COLO668 (cell line): ENCODE measurements around the gene MIA.
"Not testable (repeated sequence)": the region's sequence is repeated elsewhere in the genome, so short reads cannot be mapped to it uniquely, and the experiment has no call there.

ENCODE experiments used
- DNase-seq: peaks from one replicate; lab custom pipeline; 2025; ENCODE audit not compliant: unreplicated experiment; lab: John Stamatoyannopoulos, UW

MIA gene

DNA sequence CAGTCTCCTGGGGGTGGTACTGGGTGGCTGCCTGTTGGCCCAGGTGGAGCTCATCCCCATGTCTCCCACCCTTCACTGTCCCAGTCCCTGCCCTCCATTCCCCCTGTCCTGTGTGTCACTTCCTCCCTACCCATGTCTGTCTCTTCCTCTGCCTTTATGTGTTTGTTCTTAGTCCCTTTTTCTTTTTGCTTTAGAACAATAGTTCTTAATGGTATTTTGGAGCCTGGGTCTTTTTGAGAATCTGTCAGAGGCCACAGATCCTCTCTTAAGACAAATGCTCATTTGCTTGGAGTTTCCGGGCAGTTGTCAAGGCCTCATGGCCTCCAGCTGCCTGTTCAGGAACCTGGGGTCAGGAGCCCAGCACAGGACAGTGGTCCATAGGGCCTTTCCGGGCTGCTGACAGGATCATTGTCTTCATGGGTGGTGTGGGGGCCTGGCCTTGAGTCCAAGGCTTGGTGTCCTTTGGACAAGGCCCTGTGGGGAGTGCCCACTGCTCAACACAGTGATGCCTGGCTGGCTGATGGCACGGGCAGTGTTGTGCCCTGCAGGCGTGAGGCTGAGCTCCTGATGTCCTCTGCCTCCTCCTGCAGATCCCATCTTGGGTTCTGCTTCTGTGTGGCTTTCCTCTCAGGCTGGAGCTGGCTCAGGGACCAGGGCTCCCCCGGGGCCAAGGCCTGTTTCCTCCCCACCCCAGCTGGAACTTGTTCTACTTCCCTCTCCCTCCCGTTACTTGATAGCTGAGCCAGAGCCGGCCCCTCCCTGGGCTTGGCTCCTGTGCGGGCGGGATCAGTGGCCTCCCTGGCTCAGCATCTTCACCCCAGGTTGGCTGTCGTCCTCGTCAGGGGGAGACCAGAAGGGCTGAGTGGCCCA, 27.2 kb downstream of the MIA start:
- no peak for DNase-seq

DNA sequence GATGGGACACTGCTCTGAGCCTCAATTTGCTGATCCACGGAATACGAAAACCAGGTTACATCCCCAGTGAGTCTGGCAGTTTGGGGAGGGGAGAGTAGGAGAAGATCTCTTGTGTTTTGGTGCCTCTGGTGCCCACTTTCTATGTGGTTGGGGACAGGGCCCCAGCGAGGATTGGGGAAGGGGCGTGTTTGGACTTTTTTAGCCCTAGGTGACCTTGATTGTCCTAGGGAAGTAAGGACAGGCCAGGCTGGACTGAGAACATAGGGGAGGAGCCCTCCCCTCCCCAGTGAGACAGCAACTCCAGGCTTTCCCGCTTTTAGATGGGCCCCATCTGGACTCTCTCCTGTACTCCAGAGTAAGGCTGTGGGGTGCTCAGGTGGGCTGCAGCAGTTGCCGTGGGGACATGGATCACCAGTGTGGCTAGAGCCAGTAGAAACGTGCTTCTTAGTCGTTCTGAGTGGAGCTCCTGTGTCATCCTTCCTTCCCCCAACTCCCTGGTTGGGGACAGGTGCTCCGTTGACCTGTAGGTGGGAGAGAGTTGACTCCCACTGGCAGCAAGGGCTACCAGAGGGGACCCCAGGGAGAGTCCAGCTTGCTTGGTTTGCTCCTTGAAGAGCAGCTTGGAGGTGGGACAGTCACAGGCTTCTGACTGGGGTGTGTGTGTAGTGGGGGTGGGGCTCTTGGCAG, 28.0 kb downstream of the MIA start:
- DNase-seq: no peak

DNA sequence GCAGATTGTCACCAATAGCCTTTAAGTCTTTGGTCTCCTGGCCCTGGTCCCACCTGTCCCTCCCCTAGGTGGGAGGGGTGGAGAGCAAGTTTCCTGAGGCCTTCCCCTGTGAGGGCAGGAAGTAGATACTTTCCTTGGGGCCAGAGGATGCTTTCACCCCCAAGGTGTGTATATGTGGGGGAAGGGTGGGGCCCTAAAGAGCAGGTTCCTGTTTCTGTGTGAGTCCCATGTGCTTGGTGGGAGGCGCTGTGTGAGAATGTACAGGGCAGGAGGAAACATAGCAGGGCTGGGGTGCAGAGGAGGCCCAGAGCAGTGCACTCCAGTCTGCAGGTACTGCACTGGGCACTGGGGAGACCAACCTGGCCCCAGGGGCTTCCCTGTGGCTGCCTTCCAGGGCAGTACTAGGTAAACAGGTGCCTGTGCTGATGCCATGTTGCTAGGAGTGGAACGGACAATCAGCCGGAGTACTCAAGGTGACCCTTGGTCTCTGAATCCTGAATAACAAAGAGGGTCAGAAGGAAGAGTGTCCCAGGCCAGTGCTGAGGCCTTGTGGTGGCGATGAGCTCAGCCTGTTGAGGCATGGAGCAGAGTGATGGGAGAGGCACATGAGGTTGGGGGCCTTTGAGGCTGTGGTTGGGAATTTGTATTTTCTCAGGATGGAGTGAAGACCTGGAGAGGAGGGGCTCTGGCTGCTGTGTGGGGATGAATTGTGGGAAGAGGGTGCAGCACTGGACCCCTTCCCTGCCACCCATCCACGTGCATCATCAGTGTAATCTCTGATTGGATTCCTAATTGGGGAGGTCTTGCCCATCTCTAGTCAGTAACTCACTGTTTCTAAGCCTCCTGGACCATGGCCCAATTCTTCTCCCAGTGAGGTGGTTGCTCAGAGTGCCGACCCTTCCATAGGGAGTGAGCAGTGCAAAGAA, 28.8 kb downstream of the MIA start:
- DNase-seq: no peak

DNA sequence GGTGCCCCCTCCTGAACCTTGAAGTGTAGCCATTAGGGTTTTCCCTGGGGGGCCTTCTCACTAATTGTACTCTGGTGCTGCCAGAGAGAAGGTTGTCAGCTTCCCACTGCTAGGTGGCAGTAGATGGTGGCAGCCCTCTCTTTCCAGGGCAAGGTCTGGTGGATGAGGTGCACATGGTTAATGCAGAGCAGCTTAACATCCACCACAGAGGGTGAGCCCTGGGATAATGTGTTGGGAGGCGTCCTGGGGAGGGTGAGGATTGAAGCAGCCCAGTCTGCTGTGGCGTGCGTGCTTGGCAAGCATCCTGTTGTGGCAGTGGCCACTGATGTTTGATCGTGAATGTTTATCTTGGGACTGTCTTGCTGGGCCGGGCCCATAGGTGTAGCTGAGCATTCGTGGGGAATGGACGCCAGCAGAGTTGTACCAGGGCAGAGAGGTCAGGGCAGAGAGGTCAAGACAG, 29.5 kb downstream of the MIA start:
- no peak for DNase-seq

DNA sequence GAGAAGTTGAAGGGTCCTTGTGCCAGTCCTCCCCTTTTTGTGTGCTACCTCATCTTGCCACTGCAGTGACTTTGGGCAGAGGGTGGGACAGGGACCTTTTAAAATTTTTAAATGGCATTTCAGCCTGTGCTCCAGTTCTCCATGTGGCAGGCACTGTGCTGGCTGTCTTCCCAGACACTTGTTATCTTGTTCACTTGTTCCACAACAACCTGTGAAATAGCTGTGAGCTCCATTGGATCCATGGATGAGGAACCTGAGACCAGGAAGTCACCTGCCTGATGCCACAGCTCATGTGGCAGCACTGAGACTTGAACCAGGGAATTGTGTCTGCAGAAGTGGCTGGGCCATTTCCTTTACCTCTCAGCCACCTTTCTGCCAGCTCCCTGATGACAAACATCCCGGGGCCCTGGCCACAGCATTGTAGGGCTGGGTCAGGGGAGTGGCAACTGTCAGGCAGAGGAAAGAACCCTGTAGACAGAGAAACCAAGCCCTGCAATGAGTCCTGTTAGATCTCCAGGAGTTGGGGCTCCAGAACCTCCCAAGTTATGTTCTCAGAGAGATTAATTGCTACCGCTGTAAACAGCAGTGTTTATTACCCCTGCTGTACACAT, 30.0 kb downstream of the MIA start:
- DNase-seq: no peak

DNA sequence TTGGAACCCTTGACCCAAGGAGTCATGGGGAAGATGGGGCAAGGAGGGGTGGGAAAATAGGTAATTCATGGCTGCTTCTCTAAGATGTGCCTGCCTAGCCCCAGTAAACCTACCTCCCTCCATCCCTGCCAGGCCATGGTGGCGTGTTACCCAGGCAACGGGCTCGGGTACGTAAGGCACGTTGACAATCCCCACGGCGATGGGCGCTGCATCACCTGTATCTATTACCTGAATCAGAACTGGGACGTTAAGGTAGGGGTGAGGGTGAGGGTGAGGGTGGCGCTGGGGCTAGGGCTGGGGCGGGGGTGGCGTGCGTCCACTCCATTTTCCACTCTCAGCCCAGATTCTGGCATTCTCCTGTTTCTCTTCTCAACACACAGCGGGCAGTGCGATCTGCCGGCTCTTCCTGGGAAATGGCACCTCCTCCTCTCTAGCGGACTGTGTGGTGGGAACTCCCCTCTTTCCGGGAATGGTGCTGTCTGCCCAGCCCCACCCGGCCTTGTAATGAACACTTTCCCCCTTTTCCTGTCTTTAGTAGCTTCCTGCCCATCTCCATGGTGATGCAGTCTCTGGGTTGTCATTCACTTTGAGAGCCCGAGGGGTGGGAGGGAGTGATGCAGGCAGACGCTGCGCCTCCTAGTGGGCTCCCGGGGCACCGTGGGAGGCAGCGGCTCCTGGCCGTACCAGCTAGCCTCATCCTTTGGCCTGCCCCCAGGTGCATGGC, 31.3 kb downstream of the MIA start:
- peak; percentile 27 for DNase-seq

DNA sequence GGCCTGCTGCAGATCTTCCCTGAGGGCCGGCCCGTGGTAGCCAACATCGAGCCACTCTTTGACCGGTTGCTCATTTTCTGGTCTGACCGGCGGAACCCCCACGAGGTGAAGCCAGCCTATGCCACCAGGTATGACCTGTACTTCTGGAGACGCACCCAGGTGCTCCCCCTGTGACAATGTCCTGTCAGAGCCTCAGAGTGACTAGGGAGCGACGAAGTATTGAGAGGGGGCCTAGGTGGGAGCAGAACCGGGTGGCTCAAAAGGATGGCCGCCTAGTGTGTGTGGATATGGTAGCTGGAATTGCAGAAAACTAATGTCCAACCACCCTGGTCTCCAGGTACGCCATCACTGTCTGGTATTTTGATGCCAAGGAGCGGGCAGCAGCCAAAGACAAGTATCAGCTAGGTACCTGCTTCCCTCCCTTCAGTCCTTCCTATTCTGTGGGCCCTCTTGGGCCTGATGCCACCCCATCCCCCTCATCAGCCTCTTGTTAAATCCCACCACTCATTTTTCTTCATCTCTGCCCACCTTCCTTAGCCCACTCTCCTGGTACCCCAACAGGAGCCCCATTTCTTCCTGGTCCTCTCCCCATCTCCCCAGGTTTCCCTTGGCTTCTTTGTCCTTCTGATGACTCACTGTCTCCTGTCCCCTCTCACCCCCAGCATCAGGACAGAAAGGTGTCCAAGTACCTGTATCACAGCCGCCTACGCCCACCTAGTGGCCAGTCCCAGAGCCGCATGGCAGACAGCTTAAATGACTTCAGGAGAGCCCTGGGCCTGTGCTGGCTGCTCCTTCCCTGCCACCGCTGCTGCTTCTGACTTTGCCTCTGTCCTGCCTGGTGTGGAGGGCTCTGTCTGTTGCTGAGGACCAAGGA, 32.1 kb downstream of the MIA start:
- peak; percentile 25 for DNase-seq

DNA sequence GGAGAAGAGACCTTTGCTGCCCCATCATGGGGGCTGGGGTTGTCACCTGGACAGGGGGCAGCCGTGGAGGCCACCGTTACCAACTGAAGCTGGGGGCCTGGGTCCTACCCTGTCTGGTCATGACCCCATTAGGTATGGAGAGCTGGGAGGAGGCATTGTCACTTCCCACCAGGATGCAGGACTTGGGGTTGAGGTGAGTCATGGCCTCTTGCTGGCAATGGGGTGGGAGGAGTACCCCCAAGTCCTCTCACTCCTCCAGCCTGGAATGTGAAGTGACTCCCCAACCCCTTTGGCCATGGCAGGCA, 32.7 kb downstream of the MIA start:
- no peak for DNase-seq

DNA sequence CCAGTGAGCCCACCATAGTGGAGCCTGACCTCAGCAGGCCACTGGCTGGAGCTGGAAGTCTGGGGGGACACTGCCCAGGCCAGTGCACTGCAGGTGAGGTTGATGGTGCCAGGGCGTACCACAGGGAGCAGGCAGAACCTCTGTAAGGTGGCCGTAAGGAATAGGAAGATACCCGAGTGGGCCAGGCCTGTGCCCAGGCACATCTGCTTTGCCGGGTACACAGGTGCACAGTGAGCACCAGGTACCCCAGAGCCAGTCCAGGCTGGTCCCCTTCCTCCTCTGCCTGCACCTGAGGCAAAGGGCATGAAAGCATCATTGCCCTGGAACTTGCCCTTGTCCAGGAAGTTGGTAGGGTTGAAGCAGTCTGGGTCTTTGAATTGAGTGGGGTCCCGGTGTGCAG, 33.2 kb downstream of the MIA start:
- DNase-seq: no peak

DNA sequence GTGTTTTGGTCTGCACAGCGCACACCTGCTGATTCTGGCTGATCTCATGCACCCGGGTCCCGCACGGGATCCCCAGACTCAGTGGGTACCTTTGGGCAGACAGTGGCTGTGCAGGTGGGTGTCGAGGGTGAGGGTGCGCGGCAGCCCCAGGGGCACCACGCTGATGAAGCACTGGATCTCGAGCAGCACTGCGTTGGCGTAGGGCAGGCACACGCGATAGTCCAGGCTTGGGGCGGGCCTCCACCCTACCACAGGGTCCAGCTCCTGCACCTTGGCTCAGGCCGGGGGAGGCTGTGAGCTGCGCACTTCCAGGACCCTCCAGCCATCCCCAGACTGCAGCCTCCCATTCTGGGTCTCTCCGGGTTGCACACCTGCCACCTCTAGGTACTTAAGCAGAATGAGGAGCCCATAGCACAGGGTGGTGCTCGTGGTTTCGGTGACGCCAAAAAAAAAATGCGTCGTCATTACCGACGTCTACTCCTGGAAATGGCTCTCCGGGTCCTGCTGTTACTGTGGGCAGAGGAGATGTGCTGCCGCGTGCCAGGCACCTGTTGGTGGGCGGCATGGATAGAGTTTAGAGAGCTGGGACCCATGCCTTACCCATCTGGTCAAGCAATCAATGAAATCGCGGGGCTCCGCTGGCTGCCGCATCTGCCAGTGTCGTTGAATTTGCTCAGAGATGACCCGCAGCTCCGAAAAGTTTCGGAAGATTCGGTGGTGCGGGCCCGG, 34.2 kb downstream of the MIA start:
- DNase-seq: no peak

DNA sequence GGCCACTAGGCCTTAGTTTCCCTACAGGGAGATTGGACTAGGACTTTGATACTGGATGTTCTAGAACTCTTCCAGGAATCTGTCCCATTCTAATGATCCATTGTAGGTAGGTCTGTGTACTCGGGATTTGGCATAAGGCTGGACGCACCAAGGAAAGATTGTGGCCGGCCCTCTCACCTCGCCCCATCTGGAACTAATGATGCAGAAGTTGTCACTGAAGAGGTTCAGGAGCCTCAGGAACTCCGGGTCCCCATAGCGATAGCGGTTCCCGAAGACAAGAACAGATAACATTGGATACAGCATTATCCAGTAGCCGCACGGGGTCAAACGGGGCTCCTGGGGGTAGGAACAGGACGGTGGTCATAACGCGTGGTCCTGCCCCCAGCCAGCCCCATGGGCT, 34.8 kb downstream of the MIA start:
- no peak for DNase-seq

DNA sequence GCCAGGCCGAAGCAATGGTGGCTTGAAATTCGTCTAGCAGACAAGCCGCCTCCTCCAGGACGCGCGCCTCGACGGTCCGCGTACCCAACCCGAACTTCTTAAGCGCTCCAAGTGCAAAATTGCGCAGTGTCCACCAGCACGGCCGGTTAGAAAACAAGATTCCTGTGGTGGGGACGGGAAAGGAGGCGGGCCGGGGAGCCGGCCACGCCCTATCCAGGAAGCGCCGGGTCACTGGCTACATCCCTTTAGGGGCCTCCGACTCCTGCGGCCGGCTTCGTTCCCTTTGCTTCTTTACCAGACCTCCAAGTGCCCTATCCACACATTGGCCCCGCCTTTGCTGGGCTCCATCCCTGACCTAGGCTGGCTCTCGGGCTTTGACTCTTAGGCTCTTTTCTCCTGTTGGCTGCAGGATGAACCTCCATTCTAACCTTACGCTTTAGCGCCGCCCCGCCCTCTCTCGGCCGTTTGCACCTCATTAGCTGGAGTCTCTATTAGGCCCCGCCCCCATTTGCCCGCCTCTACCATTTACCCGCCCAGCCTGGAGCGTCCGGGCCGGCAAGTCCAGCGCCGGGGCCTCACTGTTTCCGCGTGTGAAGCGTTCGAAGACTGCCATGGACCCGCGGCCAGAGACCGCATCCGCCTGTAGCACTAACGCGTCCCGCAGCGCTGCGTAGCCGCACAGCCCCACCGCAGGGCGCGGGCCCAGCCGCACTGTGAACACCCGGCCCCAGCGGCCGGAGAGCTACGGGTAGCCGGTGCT, 35.5 kb downstream of the MIA start:
- peak; percentile 55 for DNase-seq

DNA sequence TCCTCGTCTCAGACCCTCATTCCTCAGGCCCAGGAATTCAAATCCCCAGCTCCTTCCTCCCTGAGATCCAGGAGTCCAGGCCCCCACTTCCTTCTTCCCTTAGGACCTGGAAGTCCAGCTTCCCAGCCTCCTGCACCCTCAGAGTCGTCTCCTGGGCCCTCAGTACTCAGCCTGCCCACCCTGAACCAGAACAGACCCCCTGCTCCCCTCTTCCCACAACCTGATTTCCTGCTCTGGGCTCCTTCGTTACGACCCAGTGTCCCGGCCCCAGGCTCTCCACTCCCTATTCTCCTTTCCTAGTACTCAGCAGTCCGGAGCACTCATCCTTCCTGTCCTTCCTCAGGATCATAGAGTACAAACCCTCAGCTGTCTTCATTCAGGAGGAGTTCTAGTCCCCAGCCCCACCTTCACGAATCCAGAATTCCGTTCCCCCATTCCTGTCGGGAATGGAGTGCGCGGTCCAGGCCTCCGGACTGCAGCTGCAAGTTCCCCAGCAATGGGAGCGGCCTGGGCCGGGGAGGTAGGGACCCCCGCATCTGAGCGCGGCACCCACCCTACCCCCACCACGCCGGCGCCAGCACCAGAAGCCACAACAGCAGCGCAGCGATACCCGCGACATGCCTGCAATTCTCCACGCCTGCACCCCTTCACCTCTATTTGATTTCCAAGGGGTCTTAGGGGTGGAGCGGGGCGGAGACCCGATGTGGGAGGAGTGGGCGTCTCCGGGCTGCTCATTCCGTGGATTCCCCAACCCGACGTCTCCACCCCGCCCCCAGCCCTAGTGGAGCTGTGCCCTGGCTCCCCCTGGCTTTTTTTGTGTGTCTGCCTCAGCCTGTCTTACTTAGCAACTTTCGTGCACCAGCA, 36.4 kb downstream of the MIA start:
- DNase-seq: no peak

DNA sequence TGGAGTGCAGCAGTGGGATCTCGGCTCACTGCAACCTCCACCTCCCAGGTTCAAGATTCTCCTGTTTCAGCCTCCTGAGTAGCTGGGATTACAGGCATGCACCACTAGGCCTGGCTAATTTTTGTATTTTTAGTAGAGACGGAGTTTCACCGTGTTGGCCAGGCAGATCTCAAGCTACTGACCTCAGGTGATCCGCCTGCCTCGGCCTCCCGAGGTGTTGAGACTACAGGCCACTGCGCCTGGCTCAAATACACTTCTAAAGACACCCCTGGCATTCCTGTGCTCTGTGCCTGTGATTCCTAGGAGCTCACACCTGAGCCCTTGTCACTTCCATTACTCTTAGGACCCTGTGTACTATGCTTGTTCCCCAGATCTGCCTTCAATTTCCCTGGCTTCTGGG, 37.2 kb downstream of the MIA start:
- not testable (repeated sequence) for DNase-seq

DNA sequence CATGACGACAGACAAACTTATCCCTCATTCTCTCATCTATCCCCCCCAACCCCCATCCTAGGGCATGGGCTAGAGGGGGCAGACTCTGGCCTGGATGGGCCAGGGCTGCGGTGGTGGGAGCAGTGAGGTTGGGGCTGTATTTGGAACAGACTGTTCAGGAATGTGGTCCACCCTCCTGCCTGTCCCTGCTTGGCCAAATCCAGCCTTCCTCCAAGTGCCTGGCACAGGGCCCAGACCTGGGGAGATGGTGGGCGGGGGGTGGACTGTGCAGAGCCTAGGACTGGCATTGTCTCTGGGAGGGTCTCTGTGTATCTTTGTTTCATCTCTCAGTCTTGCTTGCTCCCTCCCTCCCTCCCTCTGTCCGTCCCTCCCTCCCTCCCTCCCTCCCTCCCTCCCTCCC, 37.9 kb downstream of the MIA start:
- DNase-seq: no peak

DNA sequence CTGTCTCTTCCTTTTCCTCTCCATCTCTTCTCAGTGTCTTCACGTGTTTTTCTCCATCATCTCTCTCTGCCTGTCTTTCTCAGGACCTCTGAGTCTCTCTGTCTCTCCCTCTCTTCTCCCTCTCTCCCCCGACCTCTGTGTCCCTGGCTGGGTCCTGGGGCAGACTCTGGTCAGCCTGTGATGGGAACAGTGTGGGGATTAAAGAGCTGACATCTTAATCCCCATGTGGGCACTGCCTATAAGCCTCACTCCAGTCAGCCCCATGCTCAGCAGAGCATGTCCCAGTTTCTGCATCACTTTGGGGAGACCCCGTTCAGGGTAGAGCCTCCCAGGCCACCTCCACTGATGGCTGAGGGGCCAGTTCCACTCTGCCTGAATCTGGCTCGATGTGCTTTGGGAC, 39.9 kb downstream of the MIA start:
- no peak for DNase-seq
